MV-4-11 (cell line): Measurements from ENCODE around the gene NCL.
A peak's percentile ranks its signal among the peaks of the same experiment; 100 is the strongest.
"Not testable (repeated sequence)": the region's sequence is repeated elsewhere in the genome, so short reads cannot be mapped to it uniquely, and the experiment has no call there.

Source experiments
- DNase-seq: peaks from one replicate; lab custom pipeline; 2025; lab: John Stamatoyannopoulos, UW

The NCL gene

GRCh38 chr2:231430437-231430836 is 33.8 kb downstream of the NCL start:
- DNase-seq: not testable (repeated sequence)

- no peak for DNase-seq
Measured at GRCh38 chr2:231429901-231430300, 34.4 kb downstream of the NCL start.

GRCh38 chr2:231429152-231429551 is 35.1 kb downstream of the NCL start:
- no peak for DNase-seq

- DNase-seq: no peak
Measured at GRCh38 chr2:231427116-231427515, 37.2 kb downstream of the NCL start.

- no peak for DNase-seq
Measured at GRCh38 chr2:231425811-231426703, 38.2 kb downstream of the NCL start.

- peak; percentile 45 for DNase-seq
Measured at GRCh38 chr2:231425291-231425810, 38.9 kb downstream of the NCL start.

- no peak for DNase-seq
Measured at GRCh38 chr2:231423176-231423575, 41.1 kb downstream of the NCL start.

- DNase-seq: peak; percentile 90
Measured at GRCh38 chr2:231422056-231422455, 42.2 kb downstream of the NCL start.

- DNase-seq: no peak
Measured at GRCh38 chr2:231421051-231421580, 43.2 kb downstream of the NCL start.

- no peak for DNase-seq
Measured at GRCh38 chr2:231418820-231419640, 45.3 kb downstream of the NCL start.

- no peak for DNase-seq
Measured at GRCh38 chr2:231415029-231415428, 49.3 kb downstream of the NCL start.

GRCh38 chr2:231413921-231414476 is 50.3 kb downstream of the NCL start:
- no peak for DNase-seq

GRCh38 chr2:231413456-231413855 is 50.8 kb downstream of the NCL start:
- no peak for DNase-seq

GRCh38 chr2:231412618-231412963 is 51.7 kb downstream of the NCL start:
- DNase-seq: no peak

- DNase-seq: peak; percentile 75
Measured at GRCh38 chr2:231411831-231412617, 52.3 kb downstream of the NCL start.

- no peak for DNase-seq
Measured at GRCh38 chr2:231411237-231411636, 53.0 kb downstream of the NCL start.

GRCh38 chr2:231410293-231411004 is 53.8 kb downstream of the NCL start:
- no peak for DNase-seq

GRCh38 chr2:231409776-231410175 is 54.5 kb downstream of the NCL start:
- no peak for DNase-seq

GRCh38 chr2:231408304-231408703 is 56.0 kb downstream of the NCL start:
- DNase-seq: not testable (repeated sequence)

GRCh38 chr2:231407686-231408085 is 56.6 kb downstream of the NCL start:
- not testable (repeated sequence) for DNase-seq
